NOMO-1 (cell line): Measurements from ENCODE around the gene BMP7.

Experiments
- DNase-seq, 2 experiments: peaks; one replicate each; lab custom pipeline; 2025; ENCODE audit not compliant: unreplicated experiment in 2 of 2; lab: John Stamatoyannopoulos, UW

Gene BMP7

DNA sequence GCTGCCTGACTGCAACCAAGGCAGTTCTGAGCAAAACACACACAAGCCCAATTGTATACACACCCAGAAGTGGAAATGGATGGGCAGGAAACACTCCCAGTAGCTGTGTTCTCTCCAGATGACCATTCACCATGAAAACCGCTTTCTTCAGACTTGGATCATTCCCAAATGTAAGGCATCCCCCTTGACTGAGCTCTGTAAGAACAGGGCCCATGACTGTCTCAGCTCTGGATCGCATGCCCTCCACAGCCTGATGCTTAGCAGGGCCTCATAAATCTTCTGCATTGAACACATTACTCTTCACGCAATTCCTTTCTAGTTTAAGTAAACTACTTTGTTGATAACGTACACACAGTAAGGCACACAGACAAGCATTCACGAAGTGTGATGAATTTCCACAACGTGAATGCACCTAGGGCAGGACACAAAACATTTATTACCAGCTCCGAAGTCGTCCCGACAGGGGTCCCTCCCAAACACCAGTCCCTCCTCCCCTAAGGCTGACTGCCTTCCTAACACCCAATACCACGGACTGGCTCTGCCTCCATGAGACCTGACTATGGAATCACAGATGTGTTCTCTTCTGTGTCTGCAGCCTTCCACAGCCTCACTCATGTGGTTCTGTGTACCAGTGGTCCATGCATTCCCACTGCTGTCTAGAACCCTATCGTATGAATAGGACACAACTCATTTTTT lies 31.7 kb downstream of the BMP7 start:
- DNase-seq, result no peak

- no peak for DNase-seq
Measured at GRCh38 chr20:57231951-57232428, 34.5 kb downstream of the BMP7 start.

DNA sequence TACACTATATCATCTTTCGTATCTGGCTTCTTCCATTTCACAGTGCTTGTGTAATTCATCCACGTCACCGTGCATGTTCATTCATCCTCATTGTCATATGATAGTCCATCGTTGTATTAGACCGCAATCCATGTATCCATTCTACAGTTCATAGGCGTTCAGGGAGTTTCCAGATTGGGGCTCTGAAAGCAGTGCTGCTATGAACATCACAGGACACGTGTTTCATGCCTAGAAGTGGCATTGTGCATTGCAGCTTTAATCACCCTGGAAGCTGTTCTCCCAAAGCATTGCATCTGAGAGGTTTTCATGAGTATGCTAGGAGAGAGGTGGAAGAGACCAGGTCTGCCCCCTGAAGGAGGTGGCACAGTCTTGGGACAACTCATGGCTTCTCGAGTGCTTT lies 35.3 kb downstream of the BMP7 start:
- no peak for DNase-seq

DNA sequence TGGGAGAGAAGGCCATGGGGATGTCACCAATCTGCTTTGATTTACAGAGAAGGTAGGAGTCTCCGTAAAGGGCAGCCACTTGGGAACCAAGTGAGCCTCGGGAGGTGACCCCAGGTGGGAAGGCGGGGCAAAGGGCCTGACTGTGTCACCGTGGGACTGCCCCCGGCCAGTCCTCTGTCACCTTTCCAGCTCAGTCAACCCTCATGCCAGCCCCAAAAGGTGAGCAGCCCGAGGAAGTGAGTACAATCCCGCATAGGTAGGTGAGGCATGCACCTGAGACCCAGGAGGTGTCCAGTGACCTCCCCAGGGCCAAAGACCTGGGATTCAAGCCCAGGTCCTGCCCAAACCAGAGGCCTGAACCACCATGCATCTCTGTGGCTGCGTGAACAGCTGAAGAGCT lies 36.2 kb downstream of the BMP7 start:
- DNase-seq, result no peak

DNA sequence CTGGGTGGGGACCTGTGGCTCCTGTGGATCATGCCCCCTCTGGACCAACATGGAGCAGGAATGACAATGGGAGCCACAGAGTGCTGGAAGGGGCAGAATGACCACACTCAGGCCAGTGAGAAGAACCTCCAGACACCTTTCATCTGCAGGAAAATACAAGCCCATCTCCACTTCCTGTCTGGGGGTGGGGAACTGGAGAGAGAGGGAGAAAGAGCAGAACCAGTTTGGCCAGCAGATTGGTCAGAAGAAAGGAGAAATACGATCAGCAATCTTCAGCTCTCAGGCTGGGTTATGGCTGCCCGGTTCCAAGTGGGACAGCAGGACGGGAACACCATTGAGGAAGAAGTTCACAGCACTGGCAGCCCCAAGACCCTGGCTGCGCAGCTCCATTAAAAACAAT lies 37.0 kb downstream of the BMP7 start:
- no peak for DNase-seq

DNA sequence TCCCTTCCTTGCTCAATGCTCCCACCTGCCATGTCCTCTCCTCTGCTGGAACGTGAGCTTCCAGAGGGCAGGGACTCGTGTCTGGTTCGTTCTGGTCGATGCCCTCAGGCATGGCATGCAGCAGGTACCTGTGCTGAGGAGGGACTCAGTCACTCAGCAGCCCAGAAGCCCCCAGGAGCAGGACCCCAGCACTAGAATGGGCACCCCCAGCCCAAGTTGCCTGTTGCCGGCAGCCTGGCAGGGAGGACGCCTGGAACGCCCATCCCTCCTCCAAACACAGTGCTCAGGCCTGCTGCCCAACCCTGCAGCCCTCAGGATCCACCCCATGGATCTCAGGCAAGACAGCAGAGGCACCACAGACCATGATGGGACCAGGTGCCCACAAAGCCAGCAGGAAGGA lies 40.6 kb downstream of the BMP7 start:
- DNase-seq, result no peak

GRCh38 chr20:57225197-57225733 lies 41.2 kb downstream of the BMP7 start:
- no peak for DNase-seq

GRCh38 chr20:57224641-57225138 lies 41.8 kb downstream of the BMP7 start:
- no peak for DNase-seq

DNA sequence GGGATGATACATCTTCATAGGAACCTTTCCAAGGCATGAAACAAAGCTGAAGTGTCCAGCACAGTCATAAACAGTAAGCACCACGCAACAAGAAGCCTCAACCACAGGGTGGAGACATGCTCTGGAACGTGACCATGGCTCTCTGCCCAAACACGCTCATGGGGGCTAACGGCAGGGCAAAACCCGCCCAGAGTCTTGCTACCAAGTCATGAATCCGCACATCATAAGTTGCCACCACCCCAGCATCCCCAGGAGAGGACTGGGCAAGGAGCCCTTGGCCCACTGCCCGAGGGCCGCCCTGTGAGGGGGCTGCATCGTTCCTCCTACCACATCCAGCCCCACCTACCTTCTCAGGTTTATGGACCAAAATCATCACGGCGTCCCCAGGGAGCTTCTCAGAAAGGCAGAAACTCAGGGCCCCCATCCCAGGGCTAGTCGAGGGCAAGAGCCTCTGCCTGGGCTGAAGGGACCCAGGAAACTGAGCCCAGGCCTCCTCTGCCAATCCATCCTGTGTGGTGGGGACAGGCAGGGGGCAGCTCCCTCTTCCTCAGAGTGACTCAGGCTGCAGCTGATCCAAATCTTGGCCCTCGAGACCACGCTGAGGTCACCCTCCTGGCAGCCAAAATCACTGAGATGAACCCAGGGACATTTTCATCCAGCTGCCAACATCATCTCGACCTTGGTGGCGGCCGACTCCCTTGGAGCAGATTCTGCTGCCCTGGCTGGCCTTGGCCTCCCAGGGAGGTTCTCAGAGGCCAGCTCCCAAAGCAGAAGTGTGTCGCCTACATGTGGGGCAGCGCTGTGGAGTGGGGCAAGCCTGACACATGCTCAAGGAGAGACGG lies 42.6 kb downstream of the BMP7 start:
- DNase-seq, result no peak

GRCh38 chr20:57222631-57222950 lies 43.9 kb downstream of the BMP7 start:
- no peak for DNase-seq

GRCh38 chr20:57221916-57222630 lies 44.4 kb downstream of the BMP7 start:
- no peak for DNase-seq

DNA sequence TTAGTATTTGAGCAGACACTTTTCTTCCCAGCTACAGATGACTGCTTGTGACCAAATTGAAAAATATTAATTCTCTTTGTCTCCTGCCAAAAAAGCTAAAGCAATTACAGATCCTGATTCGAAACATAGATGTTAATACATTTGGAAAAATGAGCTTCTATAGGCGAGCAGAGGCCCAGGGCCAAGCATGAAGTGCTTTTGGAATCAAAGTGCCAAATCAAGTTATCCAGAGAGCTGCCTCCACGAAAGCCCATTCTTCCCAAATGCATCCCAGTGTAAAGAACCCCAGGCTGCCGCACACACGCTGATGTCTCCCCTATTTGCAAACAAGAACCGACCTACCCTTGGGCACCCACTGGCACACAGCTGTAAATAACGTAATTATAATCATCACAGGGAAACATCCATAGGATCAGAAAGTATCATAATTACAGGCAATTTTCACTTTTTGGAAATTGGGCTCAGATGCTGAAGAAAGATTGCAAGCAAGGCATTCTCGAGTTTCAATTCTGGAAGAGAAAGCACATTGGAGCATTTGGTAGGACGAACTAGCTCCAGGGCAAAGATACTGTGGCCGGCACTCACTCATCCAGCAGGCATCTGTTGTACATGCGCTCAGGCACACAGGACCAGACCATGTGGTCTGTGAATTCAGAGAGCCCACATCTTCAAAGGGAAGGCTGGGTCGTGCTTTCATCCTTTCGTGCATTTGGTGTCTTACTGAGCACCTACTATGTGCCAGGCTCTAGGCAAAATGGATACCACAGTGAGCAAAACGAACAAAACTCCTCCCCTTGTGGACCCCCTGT lies 45.9 kb downstream of the BMP7 start:
- DNase-seq, result no peak

DNA sequence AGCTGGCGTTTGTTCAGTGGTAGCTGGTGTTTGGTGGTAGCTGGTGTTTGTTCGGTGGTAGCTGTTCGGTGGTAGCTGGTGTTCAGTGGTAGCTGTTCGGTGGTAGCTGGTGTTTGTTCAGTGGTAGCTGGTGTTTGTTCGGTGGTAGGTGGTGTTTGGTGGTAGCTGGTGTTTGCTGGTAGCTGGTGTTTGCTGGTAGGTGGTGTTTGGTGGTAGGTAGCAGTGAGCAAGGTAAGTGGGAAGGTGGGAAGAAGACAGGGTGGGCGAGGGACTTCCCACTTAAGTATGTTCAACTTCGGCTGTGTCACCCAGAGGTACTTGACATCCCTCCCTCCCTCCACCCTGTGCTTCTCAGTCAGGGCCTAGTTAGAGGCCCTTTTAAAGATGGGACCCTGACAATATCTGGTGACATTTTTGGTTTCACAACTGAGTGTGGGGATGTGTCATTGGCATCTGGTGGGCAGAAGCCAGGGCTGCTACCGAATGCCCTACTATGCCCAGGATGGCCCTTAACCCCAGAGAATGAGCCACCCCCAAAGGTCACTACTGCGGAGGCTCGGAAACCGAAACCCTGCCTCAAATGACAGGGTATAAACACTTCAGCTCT lies 47.3 kb downstream of the BMP7 start:
- DNase-seq, result no peak

DNA sequence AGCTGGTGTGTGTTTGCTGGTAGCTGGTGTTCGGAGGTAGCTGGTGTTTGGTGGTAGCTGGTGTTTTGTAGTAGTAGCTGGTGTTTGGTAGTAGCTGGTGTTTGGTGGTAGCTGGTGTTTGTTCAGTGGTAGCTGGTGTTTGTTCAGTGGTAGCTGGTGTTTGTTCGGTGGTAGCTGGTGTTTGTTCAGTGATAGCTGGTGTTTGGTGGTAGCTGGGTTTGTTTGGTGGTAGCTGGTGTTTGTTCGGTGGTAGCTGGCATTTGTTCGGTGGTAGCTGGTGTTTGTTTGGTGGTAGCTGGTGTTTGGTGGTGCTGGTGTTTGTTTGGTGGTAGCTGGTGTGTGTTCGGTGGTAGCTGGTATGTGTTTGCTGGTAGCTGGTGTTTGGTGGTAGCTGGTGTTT lies 48.0 kb downstream of the BMP7 start:
- DNase-seq, result no peak

DNA sequence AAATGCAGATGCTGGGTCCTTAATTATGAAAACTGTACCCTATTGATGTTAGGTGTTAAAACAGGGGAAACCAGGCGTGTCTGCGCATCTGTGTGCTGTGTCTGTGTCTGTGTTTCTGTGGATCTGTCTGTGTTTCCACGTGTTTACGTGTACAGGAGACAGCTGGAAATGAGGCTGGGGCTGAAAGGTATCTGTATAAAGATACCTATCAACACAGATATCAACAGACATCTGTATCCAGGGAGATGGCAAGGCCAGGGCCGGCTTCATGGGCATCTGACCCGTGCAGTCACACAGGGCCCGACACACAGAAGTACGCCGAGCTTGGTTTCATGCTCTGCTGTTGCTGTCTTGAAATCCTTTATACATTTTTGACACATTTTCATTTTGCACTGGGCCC lies 48.6 kb downstream of the BMP7 start:
- no peak for DNase-seq

DNA sequence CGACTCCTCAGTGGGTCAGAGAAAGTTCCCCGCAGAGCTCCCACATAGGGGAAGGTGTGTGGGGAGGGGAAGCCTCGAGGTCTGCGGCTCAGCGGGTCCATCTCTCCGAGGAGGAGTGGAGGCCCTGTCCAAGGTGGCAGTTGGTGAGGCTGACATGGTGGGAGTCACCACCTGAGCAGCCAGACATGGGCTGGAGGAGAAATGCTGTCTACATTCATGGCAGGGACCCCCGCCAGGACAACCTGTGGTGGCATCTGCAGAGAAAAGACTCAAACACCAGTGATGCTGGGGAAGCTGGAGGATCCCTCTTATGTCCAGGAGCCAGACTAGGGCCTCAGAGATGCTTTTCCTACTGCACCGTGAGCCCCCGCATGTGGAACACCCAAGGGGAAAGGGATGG lies 49.8 kb downstream of the BMP7 start:
- no peak for DNase-seq

GRCh38 chr20:57215826-57216471 lies 50.5 kb downstream of the BMP7 start:
- DNase-seq, result no peak

- no peak for DNase-seq
Measured at GRCh38 chr20:57215426-57215825, 51.0 kb downstream of the BMP7 start.

GRCh38 chr20:57214948-57215347 lies 51.5 kb downstream of the BMP7 start:
- DNase-seq, result no peak

DNA sequence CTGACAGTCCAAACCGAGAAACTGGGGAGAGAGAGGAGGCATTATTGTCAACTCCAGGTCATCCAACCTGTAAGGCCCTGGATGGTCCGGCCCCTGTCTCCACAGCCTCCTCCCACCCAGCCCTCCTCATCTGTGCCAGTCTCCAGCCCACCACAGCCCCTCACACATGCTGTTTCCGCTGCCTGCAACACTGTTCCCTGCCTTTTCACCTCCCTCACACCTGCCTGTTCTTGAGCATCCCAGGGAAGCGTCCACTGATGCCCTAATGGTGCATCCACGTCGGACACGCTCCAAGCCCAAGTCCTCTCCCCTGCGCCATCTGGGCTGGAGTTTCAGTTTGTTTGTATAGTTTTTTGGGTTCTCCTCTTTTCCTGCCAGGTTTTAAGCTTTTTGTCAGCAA lies 52.0 kb downstream of the BMP7 start:
- DNase-seq, result no peak
